Prostate gland (tissue), 2 donors: Measurements from ENCODE around the gene TTN.

Experiments
- POLR2A ChIP-seq: fragments of 450-650 bp; IDR thresholded peaks from one replicate; pipeline ENCODE4 v1.6.1; 2016; ENCODE audit warnings: antibody characterized with exemption, mild to moderate bottlenecking
- TF ChIP-seq, protein P1 (sequence below), 4 experiments: fragments of 200-600 bp in 2 of 4; fragments of 450-650 bp in 2 of 4; sonication (generic) in 2 of 4; IDR thresholded peaks; 1 replicate in 3 of 4; 2 replicates in 1 of 4; pipeline ENCODE4 v1.5.1; 2016 to 2019; ENCODE audit warnings: antibody characterized with exemption in 4 of 4, mild to moderate bottlenecking in 2 of 4, moderate library complexity in 2 of 4

DNA sequence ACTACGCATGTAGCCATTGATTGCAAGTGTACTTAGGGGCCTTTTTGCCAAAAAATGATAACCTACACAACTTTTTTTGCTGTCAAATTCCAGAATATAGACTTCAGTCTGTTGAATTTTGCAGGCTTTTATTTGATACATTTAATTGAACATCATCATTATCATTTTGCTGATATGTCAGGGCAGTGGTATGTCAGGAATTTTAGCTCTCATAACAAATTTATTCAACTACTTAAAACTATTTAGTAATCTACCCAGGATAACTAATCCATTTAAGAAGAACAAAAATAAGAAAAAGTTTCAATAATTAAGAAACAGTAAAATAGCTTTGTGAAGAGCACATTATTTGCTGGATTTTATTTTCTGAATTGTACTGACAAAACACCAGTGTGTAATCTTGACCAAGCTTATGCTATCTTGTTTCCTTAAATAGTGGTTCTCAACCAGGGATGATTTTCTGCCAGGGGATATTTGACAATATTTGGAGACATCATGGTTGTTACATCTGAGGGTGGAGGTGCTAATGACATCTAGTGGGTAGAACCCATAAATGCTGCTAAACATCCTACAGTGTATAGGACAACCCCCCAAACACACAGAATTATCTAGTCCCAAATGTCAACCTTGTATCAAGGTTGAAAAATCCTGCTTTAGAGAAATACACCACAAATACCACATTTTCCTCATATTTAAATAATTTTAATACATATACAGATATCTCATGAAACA, 12.1 kb upstream of the TTN start:
- TF ChIP-seq POLR2A, result no peak
- TF ChIP-seq, protein P1, sequence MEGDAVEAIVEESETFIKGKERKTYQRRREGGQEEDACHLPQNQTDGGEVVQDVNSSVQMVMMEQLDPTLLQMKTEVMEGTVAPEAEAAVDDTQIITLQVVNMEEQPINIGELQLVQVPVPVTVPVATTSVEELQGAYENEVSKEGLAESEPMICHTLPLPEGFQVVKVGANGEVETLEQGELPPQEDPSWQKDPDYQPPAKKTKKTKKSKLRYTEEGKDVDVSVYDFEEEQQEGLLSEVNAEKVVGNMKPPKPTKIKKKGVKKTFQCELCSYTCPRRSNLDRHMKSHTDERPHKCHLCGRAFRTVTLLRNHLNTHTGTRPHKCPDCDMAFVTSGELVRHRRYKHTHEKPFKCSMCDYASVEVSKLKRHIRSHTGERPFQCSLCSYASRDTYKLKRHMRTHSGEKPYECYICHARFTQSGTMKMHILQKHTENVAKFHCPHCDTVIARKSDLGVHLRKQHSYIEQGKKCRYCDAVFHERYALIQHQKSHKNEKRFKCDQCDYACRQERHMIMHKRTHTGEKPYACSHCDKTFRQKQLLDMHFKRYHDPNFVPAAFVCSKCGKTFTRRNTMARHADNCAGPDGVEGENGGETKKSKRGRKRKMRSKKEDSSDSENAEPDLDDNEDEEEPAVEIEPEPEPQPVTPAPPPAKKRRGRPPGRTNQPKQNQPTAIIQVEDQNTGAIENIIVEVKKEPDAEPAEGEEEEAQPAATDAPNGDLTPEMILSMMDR (IDR thresholded peaks at IDR 0.05), result no peak
